B cell (primary cell): ENCODE measurements around the gene CCNI2. TPM values are rescaled to one million over a fixed set of nuclear protein-coding genes. Genes with fewer than 3 reads are reported as not detected.

Experiments used
- ATAC-seq: fragments of 200-7000 bp; cut with Tn5 transposase; one replicate; pipeline ENCODE4 v1.10.0; 2021; ENCODE audit warnings: low read depth, mild to moderate bottlenecking, moderate number of reproducible peaks, moderate library complexity
- CTCF ChIA-PET: fragments of 350-600 bp; sonication (Branson Sonifier 250); formaldehyde crosslinking; loops from one replicate; lab custom pipeline; 2021; ENCODE audit warnings: antibody characterized with exemption, inconsistent platforms; lab: Charles Lee
- POLR2A ChIA-PET: fragments of 350-600 bp; sonication (Branson Sonifier 250); formaldehyde crosslinking; loops from one replicate; lab custom pipeline; 2021; ENCODE audit warnings: antibody characterized with exemption; lab: Charles Lee
- DNase-seq: peaks from one replicate; pipeline ENCODE4 v3.0.0; 2013
- H2AFZ ChIP-seq: 2 replicates; pipeline ENCODE4 v1.6.1; 2012; ENCODE audit warnings: mild to moderate bottlenecking, low read depth, low read length; ENCODE audit not compliant: insufficient read depth, poor library complexity, severe bottlenecking
- H3K27ac ChIP-seq, 2 donors: 1 replicate in 1 of 2; 2 replicates in 1 of 2; pipeline ENCODE4 v1.5.1; 2012 to 2013; ENCODE audit warnings: low read length in 2 of 2, mild to moderate bottlenecking in 2 of 2, moderate library complexity in 1 of 2
- H3K27me3 ChIP-seq, 4 experiments: fragments of 200-600 bp in 1 of 4; sonication (generic) in 1 of 4; replicated peaks in 1 of 4; 1 replicate in 2 of 4; 2 replicates in 2 of 4; pipeline versions ENCODE4 v1.6.1 to v1.7.0; 2013 to 2016; ENCODE audit warnings: low read length in 3 of 4, mild to moderate bottlenecking in 2 of 4, mixed read lengths in 1 of 4, moderate library complexity in 1 of 4; ENCODE audit not compliant: insufficient read depth in 4 of 4, control insufficient read depth in 3 of 4; ENCODE audit errors: control extremely low read depth in 1 of 4
- H3K36me3 ChIP-seq, 2 experiments: replicated peaks in 1 of 2; 1 replicate in 1 of 2; 2 replicates in 1 of 2; pipeline versions ENCODE4 v1.6.1 to v1.7.1; 2013; ENCODE audit warnings: low read length in 1 of 2; ENCODE audit not compliant: insufficient read depth in 2 of 2, control insufficient read depth in 1 of 2; ENCODE audit errors: control extremely low read depth in 1 of 2, extremely low read depth in 1 of 2
- H3K4me1 ChIP-seq, 2 donors: fragments of 200-600 bp in 1 of 2; sonication (generic) in 1 of 2; 1 replicate in 1 of 2; 2 replicates in 1 of 2; pipeline versions ENCODE4 v1.5.1 to v1.6.1; 2013 to 2017; ENCODE audit warnings: low read length in 2 of 2; ENCODE audit not compliant: control insufficient read depth in 2 of 2, insufficient read depth in 2 of 2
- H3K4me2 ChIP-seq: replicated peaks from 2 replicates; pipeline ENCODE3; 2012; ENCODE audit warnings: mild to moderate bottlenecking, low read depth, low read length; ENCODE audit not compliant: poor library complexity, severe bottlenecking
- H3K4me3 ChIP-seq, 5 experiments: fragments of 200-600 bp in 1 of 5; sonication (generic) in 1 of 5; 1 replicate in 3 of 5; 2 replicates in 2 of 5; pipeline versions ENCODE4 v1.5.1 to v1.7.0; 2011 to 2016; ENCODE audit warnings: low read length in 4 of 5, mild to moderate bottlenecking in 4 of 5, low read depth in 2 of 5, control low read depth in 1 of 5, moderate library complexity in 1 of 5; ENCODE audit not compliant: insufficient read depth in 1 of 5; ENCODE audit errors: control extremely low read depth in 1 of 5, extremely low read depth in 1 of 5
- H3K79me2 ChIP-seq: fragments of 200-600 bp; sonication (generic); one replicate; pipeline ENCODE4 v1.6.0; 2016; ENCODE audit warnings: low read length; ENCODE audit not compliant: control insufficient read depth, insufficient read depth
- H3K9ac ChIP-seq: fragments of 200-600 bp; sonication (generic); 2 replicates; pipeline ENCODE4 v1.6.1; 2017; ENCODE audit warnings: mild to moderate bottlenecking, low read length, moderate library complexity
- H3K9me3 ChIP-seq, 3 donors: one replicate each; pipeline versions ENCODE4 v1.6.1 to v1.7.1; 2013; ENCODE audit warnings: low read length in 2 of 3; ENCODE audit not compliant: control insufficient read depth in 2 of 3, insufficient read depth in 1 of 3; ENCODE audit errors: control extremely low read depth in 1 of 3
- H4K20me1 ChIP-seq: 2 replicates; pipeline ENCODE4 v1.6.0; 2012; ENCODE audit warnings: mild to moderate bottlenecking, low read length; ENCODE audit not compliant: insufficient read depth, control insufficient read depth, poor library complexity, severe bottlenecking
- H3K27ac Mint-ChIP-seq: one replicate; pipeline ENCODE4 v1.8.0; 2021; ENCODE audit warnings: mixed read lengths
- H3K27me3 Mint-ChIP-seq: one replicate; pipeline ENCODE4 v1.8.0; 2021; ENCODE audit warnings: mixed read lengths
- H3K4me1 Mint-ChIP-seq: one replicate; pipeline ENCODE4 v1.8.0; 2021; ENCODE audit warnings: mixed read lengths
- H3K4me3 Mint-ChIP-seq: one replicate; pipeline ENCODE4 v1.8.0; 2021; ENCODE audit warnings: mixed read lengths
- H3K9me3 Mint-ChIP-seq: one replicate; pipeline ENCODE4 v1.8.0; 2022; ENCODE audit warnings: mixed read lengths; ENCODE audit not compliant: insufficient read depth
- EZH2 ChIP-seq: IDR thresholded peaks from 2 replicates; pipeline ENCODE4 v1.6.1; 2012; ENCODE audit warnings: borderline replicate concordance, low read depth, mild to moderate bottlenecking, moderate library complexity, low read length; ENCODE audit not compliant: insufficient read depth, poor library complexity, severe bottlenecking
- WGBS: methylation state at CpG from one replicate; pipeline ENCODE4 v1.1.5; 2013; ENCODE audit warnings: missing lambda C conversion rate; ENCODE audit not compliant: insufficient coverage; 5-methylcytosine and 5-hydroxymethylcytosine counted together
- intact Hi-C: fragments of 100-400 bp; cut with micrococcal nuclease; formaldehyde crosslinking; loops from one replicate; pipeline ENCODE4 v1.10.0; 2022
- polyA plus RNA-seq: library from polyadenylated mRNA; depleted of rRNA; stranded (reverse); fragments of >200 nt; gene quantifications from 2 replicates; pipeline ENCODE4 v1.2.3, GENCODE V29; 2012
- total RNA-seq, 2 donors: library from RNA; stranded (reverse); fragments of 120-200 nt in 1 of 2; gene quantifications; 1 replicate in 1 of 2; 2 replicates in 1 of 2; pipeline versions ENCODE4 v1.2.3 to v1.2.4, GENCODE V29; 2013 to 2022
- TF ChIP-seq, protein P1 (sequence below): fragments of 200-600 bp; IDR thresholded peaks from one replicate; pipeline ENCODE4 v1.8.0; 2022; ENCODE audit warnings: antibody characterized with exemption, mild to moderate bottlenecking

Gene CCNI2
- total and polyA plus RNA-seq, 2 donors (not counting 1 experiment from before 2014, with no cell fraction given), result 0.39 to 2.0 TPM

DNA sequence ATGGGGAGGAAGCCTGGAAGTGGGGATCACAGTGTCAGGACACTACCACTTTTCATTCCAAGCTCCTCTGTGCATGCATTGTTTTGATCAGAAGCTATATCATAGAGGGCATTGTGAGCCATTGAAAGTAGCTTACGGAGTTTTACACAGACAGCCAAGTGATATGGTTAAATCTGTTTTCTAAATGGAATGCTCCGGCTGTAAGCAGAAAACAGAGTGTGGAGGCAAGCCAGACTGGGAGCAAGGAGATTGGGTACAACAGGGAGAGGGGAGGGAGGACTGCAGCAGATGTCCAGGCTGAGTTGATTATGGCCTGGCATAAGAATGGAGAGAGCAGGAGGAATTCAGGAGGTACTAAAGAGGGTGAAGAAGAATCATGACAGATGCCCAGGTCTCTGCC lies 50.4 kb downstream of the CCNI2 start:
- Mint-ChIP-seq H3K27ac (no peak overlapping the region), H3K9me3 (no peaks in the 10 kb centered on the region), H3K4me3 (no peak overlapping the region), H3K4me1 (no peaks in the 10 kb centered on the region), H3K27me3 (peaks cover 52% of the 10 kb centered on the region)
- Histone ChIP-seq H2AFZ (no peak overlapping the region), H3K27me3 (peaks cover 0 to 16% (median 12%) of the 10 kb centered on the region in 4 experiments), H3K4me2 (no peak overlapping the region), H3K9ac (no peak overlapping the region), H3K36me3 (no peaks in the 10 kb centered on the region), H3K79me2 (no peaks in the 10 kb centered on the region), H3K4me3 (no peak overlapping the region), H3K4me1 (no peaks in the 10 kb centered on the region), H3K9me3 (no peaks in the 10 kb centered on the region), H3K27ac (no peak overlapping the region), H4K20me1 (no peaks in the 10 kb centered on the region)
- ChIA-PET POLR2A (interaction anchor here (0.7 kb wide), 1 partner anchor 69 kb away, joined by 9 read pairs; the partner anchor contains the start of gene UQCRQ), CTCF (interaction anchor here (1.5 kb wide), 1 partner anchor 23 kb away, joined by 4 read pairs; no protein-coding TSS in a partner anchor)
- intact Hi-C loops, result no loop called here
- no peak for ATAC-seq
- TF ChIP-seq, protein P1, sequence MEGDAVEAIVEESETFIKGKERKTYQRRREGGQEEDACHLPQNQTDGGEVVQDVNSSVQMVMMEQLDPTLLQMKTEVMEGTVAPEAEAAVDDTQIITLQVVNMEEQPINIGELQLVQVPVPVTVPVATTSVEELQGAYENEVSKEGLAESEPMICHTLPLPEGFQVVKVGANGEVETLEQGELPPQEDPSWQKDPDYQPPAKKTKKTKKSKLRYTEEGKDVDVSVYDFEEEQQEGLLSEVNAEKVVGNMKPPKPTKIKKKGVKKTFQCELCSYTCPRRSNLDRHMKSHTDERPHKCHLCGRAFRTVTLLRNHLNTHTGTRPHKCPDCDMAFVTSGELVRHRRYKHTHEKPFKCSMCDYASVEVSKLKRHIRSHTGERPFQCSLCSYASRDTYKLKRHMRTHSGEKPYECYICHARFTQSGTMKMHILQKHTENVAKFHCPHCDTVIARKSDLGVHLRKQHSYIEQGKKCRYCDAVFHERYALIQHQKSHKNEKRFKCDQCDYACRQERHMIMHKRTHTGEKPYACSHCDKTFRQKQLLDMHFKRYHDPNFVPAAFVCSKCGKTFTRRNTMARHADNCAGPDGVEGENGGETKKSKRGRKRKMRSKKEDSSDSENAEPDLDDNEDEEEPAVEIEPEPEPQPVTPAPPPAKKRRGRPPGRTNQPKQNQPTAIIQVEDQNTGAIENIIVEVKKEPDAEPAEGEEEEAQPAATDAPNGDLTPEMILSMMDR, result no peak
- no peak for TF ChIP-seq EZH2
- DNase-seq, result no peak
- WGBS, result 92% methylated on average over 2 of the region's 2 CpGs

DNA sequence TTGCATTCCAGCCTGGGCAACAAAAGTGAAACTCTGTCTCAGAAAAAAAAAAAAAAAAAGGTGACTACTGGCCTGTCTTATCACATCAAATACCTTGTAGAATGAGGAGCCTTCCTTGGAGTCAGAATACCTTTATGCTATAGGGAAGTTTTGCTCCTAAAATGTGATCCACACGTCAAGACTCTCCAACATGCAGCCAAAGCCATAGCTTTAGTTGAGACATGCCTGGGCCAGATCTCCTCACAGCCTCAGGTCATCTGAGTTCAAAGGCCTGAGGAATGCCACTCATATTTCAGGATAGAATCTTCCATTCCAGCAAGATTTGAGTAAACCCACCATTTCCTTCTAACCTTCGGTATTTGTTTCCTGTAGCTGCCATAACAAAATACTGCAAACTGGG lies 52.2 kb downstream of the CCNI2 start:
- CTCF ChIA-PET, result interaction anchor here (0.5 to 0.7 kb wide), 3 partner anchors 8 to 1835 kb away, joined by 3 to 5 read pairs (median 3); no protein-coding TSS in a partner anchor
- TF ChIP-seq EZH2, result no peak
- TF ChIP-seq, protein P1, result no peak
- POLR2A ChIA-PET, result no interaction called here
- Histone ChIP-seq H3K27me3 (peaks cover 0 to 14% (median 9%) of the 10 kb centered on the region in 4 experiments), H3K9ac (no peak overlapping the region), H3K36me3 (no peaks in the 10 kb centered on the region), H3K4me3 (no peak overlapping the region), H3K4me2 (no peak overlapping the region), H4K20me1 (no peaks in the 10 kb centered on the region), H3K79me2 (no peaks in the 10 kb centered on the region), H2AFZ (no peak overlapping the region), H3K27ac (no peak overlapping the region), H3K4me1 (no peaks in the 10 kb centered on the region), H3K9me3 (no peaks in the 10 kb centered on the region)
- Mint-ChIP-seq H3K9me3 (no peaks in the 10 kb centered on the region), H3K27me3 (peaks cover 56% of the 10 kb centered on the region), H3K4me1 (peaks cover 5% of the 10 kb centered on the region), H3K27ac (no peak overlapping the region), H3K4me3 (no peak overlapping the region)
- ATAC-seq, result no peak
- no peak for DNase-seq
- WGBS, result 81% methylated on average over 2 of the region's 2 CpGs
- intact Hi-C loops, result no loop called here
